LNCAP (cell line): ENCODE measurements around the gene ALKBH3.

Experiments
- CTCF ChIP-seq: fragments of 450-650 bp; IDR thresholded peaks from 2 replicates; pipeline ENCODE4 v1.5.1; 2017; ENCODE audit warnings: mild to moderate bottlenecking

ALKBH3 gene

DNA sequence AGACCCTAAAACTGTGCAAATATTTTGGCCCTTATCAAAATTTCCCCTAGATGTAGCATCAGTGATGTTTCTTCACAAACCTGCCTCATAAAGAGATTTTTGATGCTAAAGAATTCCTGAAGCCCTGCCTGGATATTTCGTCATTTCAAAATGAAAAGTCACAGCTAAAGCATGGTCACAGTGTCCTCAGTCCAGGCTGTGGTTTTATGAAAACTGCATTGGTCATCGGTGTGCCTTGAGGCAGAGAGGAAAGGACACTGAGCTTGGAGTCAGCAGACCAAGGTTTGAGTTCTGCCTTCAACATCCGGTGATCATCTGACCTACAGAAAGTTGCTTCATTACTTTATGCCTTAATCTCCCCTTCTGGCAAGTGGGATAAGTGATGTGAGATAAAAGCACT is 34.8 kb upstream of the ALKBH3 start:
- no peak for TF ChIP-seq CTCF

GRCh38 chr11:43852057-43852636 is 28.5 kb upstream of the ALKBH3 start:
- peak; percentile 90 for TF ChIP-seq CTCF

DNA sequence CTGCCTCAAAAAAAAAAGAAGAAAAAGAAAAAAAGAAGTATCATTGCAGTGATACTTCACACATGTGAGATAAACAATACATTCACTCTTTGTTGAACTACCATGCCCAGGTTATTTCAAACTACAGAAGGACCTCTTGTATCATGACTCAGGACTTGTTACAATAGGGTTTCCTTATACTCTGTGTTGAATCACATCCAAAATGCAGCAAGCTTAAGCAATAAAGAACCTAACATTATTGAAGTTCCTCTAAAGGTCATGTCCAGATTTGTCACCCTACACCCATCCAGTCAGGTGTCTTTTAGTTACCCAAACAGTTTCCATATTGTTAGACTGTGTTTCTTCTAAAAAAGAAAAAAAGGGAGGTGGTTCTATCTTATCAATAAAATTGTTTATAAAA is 26.9 kb upstream of the ALKBH3 start:
- no peak for TF ChIP-seq CTCF

DNA sequence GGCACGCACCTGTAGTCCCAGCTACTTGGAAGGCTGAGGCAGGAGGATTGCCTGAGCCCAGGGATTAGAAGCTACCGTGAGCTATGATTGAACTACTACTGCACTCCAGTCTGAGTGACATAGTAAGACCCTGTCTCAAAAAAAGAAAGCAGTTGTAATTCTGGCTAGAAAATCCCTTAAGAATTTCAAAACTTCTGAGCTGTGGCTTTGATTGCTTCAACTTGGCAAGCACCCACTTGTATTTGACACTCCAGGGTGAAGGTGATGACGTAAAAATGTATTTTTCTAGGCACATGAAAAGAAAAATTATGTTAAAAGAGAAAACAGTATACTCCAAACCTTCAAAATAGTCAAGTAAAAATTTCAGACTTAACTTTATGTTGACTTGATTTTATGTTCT is 23.6 kb upstream of the ALKBH3 start:
- TF ChIP-seq CTCF: no peak

DNA sequence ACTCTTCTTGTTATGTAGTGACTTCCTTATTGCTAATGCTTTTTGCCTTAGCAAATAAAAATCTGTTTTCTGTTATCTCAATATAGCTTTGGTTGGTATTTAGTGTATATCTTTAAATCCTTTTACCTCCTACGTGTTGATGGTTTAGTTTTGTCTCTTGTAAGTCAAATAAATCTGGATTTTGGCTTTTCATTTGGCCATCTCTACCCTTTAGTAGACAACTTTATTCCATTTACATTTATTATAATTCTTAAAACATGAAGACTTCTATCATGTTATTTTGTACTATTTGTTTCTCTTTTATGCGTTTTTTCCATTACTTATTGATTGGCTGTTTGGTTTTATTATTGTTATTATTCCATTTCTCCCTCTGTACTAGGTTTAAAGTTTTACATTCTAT is 19.5 kb upstream of the ALKBH3 start:
- TF ChIP-seq CTCF: no peak

GRCh38 chr11:43866520-43866919 is 14.1 kb upstream of the ALKBH3 start:
- no peak for TF ChIP-seq CTCF

DNA sequence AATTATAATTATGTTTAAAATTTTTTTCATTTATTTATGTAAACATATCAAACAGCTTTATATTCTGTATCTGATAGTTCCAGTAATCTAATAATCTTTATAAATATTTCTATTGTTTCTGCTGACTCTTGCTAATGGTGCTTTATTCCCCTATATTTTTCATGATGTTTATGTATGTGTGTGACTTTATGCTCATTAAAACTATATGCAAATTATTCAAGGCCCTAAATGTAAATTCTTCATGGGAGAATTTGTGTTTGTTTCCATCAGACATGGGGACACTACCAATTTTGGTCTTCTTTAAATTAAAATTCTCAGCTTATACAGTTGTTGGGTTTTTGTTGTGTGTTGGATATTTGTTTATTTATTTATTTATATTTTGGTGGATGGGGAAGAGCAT is 13.7 kb upstream of the ALKBH3 start:
- no peak for TF ChIP-seq CTCF
